ENCODE data around the gene LTA4H.

The LTA4H gene

GRCh38 chr12:95966287-95966870, 69.0 kb downstream of the LTA4H start:
- Histone ChIP-seq H3K9me2 (replicated peaks; ENCODE audit: insufficient read depth, low read length) (no peaks in the 10 kb centered on the region), H3F3A (ENCODE audit: insufficient read depth, low read length) (no peaks in the 10 kb centered on the region), H3K79me2 (ENCODE audit: low read length) (no peaks in the 10 kb centered on the region), H3K27me3 (replicated peaks; ENCODE audit: insufficient read depth, low read length) (no peaks in the 10 kb centered on the region), H3K27ac (ENCODE audit: low read length) (no peak overlapping the region), H3K4me2 (ENCODE audit: low read depth, low read length) (no peak overlapping the region), H3K4me3 (ENCODE audit: low read length) (no peak overlapping the region), H4K20me1 (ENCODE audit: insufficient read depth, low read length) (no peaks in the 10 kb centered on the region), H3K36me3 (replicated peaks; ENCODE audit: insufficient read depth, low read length) (no peaks in the 10 kb centered on the region), H3K9ac (ENCODE audit: low read length) (no peak overlapping the region), H2AFZ (ENCODE audit: low read length) (no peak overlapping the region), H3K9me3 (replicated peaks; ENCODE audit: insufficient read depth, low read length) (no peaks in the 10 kb centered on the region), H3K4me1 (ENCODE audit: low read length) (no peaks in the 10 kb centered on the region)
- TF ChIP-seq EZH2 (optimal IDR thresholded peaks at IDR 0.05; ENCODE audit: low read depth, low read length) (no peak), CTCF (IDR thresholded peaks at IDR 0.05; ENCODE audit: low read length) (no peak)
- DNase-seq: no peak

- no peaks in the 10 kb centered on the region for H3K36me3 ChIP-seq (replicated peaks; ENCODE audit: insufficient read depth, low read length)
- no peak overlapping the region for H3K4me3 ChIP-seq (ENCODE audit: low read length)
- TF ChIP-seq CTCF (IDR thresholded peaks at IDR 0.05; ENCODE audit: low read length) (no peak), EZH2 (optimal IDR thresholded peaks at IDR 0.05; ENCODE audit: low read depth, low read length) (no peak), EZH2phosphoT487 (IDR thresholded peaks at IDR 0.05; ENCODE audit: low read length) (no peak)
- no peaks in the 10 kb centered on the region for H3K9me3 ChIP-seq (replicated peaks; ENCODE audit: insufficient read depth, low read length)
- H3K79me2 ChIP-seq (ENCODE audit: low read length): no peaks in the 10 kb centered on the region
- H3K9ac ChIP-seq (ENCODE audit: low read length): no peak overlapping the region
- no peaks in the 10 kb centered on the region for H3K27me3 ChIP-seq (replicated peaks; ENCODE audit: insufficient read depth, low read length)
- H4K20me1 ChIP-seq (ENCODE audit: insufficient read depth, low read length): no peaks in the 10 kb centered on the region
- no peaks in the 10 kb centered on the region for H3K4me1 ChIP-seq (ENCODE audit: low read length)
- no peak for DNase-seq
- no peak overlapping the region for H3K4me2 ChIP-seq (ENCODE audit: low read depth, low read length)
- no peak overlapping the region for H2AFZ ChIP-seq (ENCODE audit: low read length)
- H3K27ac ChIP-seq (ENCODE audit: low read length): no peak overlapping the region
- no peaks in the 10 kb centered on the region for H3F3A ChIP-seq (ENCODE audit: insufficient read depth, low read length)
- H3K9me2 ChIP-seq (replicated peaks; ENCODE audit: insufficient read depth, low read length): no peaks in the 10 kb centered on the region
Measured at GRCh38 chr12:95963096-95963495, 72.3 kb downstream of the LTA4H start.

- Histone ChIP-seq H3K79me2 (ENCODE audit: low read length) (no peaks in the 10 kb centered on the region), H4K20me1 (ENCODE audit: insufficient read depth, low read length) (no peaks in the 10 kb centered on the region), H3K4me3 (ENCODE audit: low read length) (no peak overlapping the region), H3K9me2 (replicated peaks; ENCODE audit: insufficient read depth, low read length) (no peaks in the 10 kb centered on the region), H3K9me3 (replicated peaks; ENCODE audit: insufficient read depth, low read length) (no peaks in the 10 kb centered on the region), H3K9ac (ENCODE audit: low read length) (no peak overlapping the region), H3K27me3 (replicated peaks; ENCODE audit: insufficient read depth, low read length) (no peaks in the 10 kb centered on the region), H3K36me3 (replicated peaks; ENCODE audit: insufficient read depth, low read length) (no peaks in the 10 kb centered on the region), H2AFZ (ENCODE audit: low read length) (no peak overlapping the region), H3K4me2 (ENCODE audit: low read depth, low read length) (no peak overlapping the region), H3K4me1 (ENCODE audit: low read length) (no peaks in the 10 kb centered on the region), H3F3A (ENCODE audit: insufficient read depth, low read length) (no peaks in the 10 kb centered on the region), H3K27ac (ENCODE audit: low read length) (no peak overlapping the region)
- DNase-seq: no peak
- TF ChIP-seq EZH2 (optimal IDR thresholded peaks at IDR 0.05; ENCODE audit: low read depth, low read length) (no peak), EZH2phosphoT487 (IDR thresholded peaks at IDR 0.05; ENCODE audit: low read length) (no peak), CTCF (IDR thresholded peaks at IDR 0.05; ENCODE audit: low read length) (no peak)
Measured at GRCh38 chr12:95962222-95962621, 73.2 kb downstream of the LTA4H start.

Data from MM.1S (cell line).